Measurements from ENCODE around the gene PTPA.
"Not testable (repeated sequence)": the region's sequence is repeated elsewhere in the genome, so short reads cannot be mapped to it uniquely, and the experiment has no call there.

GRCh38 chr9:129122976-129123375 is 11.8 kb downstream of the PTPA start:
- not testable (repeated sequence) for TF ChIP-seq CTCF (IDR thresholded peaks at IDR 0.05; ENCODE audit: low read depth, low read length); EZH2phosphoT487 (IDR thresholded peaks at IDR 0.05; ENCODE audit: low read depth)
